H1 (cell line): ENCODE data around the gene NOD2. TPM values are rescaled to one million over a fixed set of nuclear protein-coding genes. Genes with fewer than 3 reads are reported as not detected.

Experiments used
- ATF3 ChIP-seq: IDR thresholded peaks from 2 replicates; pipeline ENCODE4 v1.6.1; 2011; ENCODE audit warnings: low read depth, mild to moderate bottlenecking, low read length; ENCODE audit not compliant: insufficient read depth
- BCL11A ChIP-seq, 2 experiments: IDR thresholded peaks; one replicate each; pipeline ENCODE4 v1.6.1; 2011; ENCODE audit warnings: low read depth in 2 of 2, low read length in 2 of 2, mild to moderate bottlenecking in 2 of 2
- SIN3A ChIP-seq, 2 experiments: IDR thresholded peaks in 1 of 2; conservative IDR thresholded peaks in 1 of 2; 2 replicates each; pipeline ENCODE4 v1.6.1; 2011 to 2012; ENCODE audit warnings: low read length in 2 of 2, improper control_type of control experiment in 1 of 2, low read depth in 1 of 2, mild to moderate bottlenecking in 1 of 2
- SUZ12 ChIP-seq: fragments of 200-600 bp; sonication (generic); IDR thresholded peaks from 2 replicates; pipeline ENCODE4 v1.6.1; 2012; ENCODE audit warnings: mild to moderate bottlenecking, inconsistent platforms, low read length, moderate library complexity, mixed read lengths
- polyA plus RNA-seq, 7 experiments: library from polyadenylated mRNA; depleted of rRNA in 3 of 7; stranded (reverse) in 5 of 7; unstranded in 2 of 7; fragments of >200 nt in 5 of 7; fragments of 200-250 nt in 2 of 7; gene quantifications; 1 replicate in 5 of 7; 2 replicates in 1 of 7; 4 replicates in 1 of 7; pipeline versions ENCODE4 v1.2.1 to v1.2.3, GENCODE V29; 2011 to 2013; ENCODE audit warnings: missing spikeins in 2 of 7, mixed read lengths in 2 of 7
- total RNA-seq: library from RNA; stranded (reverse); fragmentation: NEBNext Ultra II Directional; extraction: Animal tissue kit (Norgen Biotek cat#: 25700); gene quantifications from 2 replicates; pipeline ENCODE4 v1.2.1, GENCODE V29; 2021

The NOD2 gene
- total and polyA plus RNA-seq, 2 of the 8 experiments (the other 6 are each of a cell fraction or from before 2014, with no cell fraction given) = 0.37 to 0.42 TPM

GRCh38 chr16:50675686-50676610 is 17.5 kb upstream of the NOD2 start (continued):
- TF ChIP-seq SIN3A (conservative IDR thresholded peaks at IDR 0.05 in 1 of 2, IDR thresholded peaks at IDR 0.05 in 1 of 2; ENCODE audit: low read depth in 1 of 2, low read length in 2 of 2) (no peak), BCL11A (IDR thresholded peaks at IDR 0.05; ENCODE audit: low read depth in 2 of 2, low read length in 2 of 2) (no peak), SUZ12 (no peak), ATF3 (no peak)
